ENCODE data around the gene RAB20. TPM values are rescaled to one million over a fixed set of nuclear protein-coding genes. Genes with fewer than 3 reads are reported as not detected.

The RAB20 gene
- total RNA-seq, 1 donor from 2014 or later, result 17.0 TPM

DNA sequence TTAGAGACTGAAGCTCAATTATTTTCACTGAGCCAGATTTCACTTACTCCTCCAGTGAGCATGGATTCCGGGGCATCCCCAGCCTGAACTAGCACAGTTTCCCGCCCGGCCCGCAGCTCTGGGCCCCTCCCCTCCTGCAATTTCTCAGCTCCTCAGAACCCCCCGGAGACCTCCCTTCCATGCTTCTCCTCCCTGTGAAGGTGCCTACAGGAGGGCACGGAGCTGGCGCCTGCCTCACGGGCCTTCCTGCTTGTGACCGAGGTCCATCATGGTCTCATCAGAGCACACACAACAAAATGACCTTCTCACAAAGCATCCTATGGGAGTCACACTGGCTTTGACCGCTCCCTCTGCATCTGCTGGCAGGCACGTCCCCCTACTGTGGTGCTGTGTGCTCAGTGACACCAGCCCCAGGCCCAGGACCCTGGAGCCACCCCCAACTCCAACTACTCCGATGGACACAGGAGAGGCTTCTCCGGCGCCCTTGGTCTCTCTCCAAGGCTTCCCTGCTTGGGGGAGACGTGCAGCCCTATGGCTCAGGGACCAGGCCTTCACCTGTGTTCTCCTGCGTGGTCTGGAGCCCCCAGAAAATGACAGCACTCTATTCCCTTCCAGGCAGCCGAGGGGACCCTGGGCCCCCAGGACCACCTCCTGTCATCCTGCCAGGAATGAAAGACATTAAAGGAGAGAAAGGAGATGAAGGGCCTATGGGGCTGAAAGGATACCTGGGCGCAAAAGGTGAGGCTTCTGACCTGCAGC is 77.1 kb downstream of the RAB20 start:
- H3K4me3 ChIP-seq (ENCODE audit: low read depth, low read length), result no peak overlapping the region
- TF ChIP-seq, protein P1, sequence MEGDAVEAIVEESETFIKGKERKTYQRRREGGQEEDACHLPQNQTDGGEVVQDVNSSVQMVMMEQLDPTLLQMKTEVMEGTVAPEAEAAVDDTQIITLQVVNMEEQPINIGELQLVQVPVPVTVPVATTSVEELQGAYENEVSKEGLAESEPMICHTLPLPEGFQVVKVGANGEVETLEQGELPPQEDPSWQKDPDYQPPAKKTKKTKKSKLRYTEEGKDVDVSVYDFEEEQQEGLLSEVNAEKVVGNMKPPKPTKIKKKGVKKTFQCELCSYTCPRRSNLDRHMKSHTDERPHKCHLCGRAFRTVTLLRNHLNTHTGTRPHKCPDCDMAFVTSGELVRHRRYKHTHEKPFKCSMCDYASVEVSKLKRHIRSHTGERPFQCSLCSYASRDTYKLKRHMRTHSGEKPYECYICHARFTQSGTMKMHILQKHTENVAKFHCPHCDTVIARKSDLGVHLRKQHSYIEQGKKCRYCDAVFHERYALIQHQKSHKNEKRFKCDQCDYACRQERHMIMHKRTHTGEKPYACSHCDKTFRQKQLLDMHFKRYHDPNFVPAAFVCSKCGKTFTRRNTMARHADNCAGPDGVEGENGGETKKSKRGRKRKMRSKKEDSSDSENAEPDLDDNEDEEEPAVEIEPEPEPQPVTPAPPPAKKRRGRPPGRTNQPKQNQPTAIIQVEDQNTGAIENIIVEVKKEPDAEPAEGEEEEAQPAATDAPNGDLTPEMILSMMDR (conservative IDR thresholded peaks at IDR 0.05; ENCODE audit: low read depth, low read length), result no peak
- no peak for DNase-seq (ENCODE audit: low read depth)

DNA sequence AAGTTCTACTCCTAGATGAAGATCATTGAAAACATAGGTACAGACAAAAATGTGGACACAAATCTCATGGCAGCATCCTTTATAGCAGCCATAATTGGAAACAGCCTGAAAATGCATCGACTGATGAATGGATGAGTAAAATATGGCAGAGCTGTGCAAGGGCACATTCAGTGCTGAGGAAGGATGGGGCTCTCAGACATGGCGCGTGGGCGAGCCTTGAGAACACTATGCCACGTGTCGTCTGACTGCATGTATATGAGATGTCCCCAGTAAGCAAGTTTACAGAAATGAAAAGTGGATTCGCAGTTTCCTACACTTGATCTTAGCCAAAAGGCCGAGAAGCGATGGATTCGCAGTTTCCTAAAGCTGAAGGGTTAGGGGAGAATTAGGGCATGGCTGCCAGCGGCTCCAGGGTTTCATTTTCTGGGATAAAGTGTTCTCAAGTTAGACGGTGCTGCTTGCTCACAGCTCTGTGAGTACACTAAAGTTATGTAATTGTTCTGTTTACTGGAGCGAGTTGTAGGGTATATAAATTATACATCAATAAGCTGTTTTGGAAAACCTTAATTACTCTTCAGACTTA is 78.0 kb downstream of the RAB20 start:
- TF ChIP-seq, protein P1 (conservative IDR thresholded peaks at IDR 0.05; ENCODE audit: low read depth, low read length), result no peak
- DNase-seq (ENCODE audit: low read depth), result no peak
- H3K4me3 ChIP-seq (ENCODE audit: low read depth, low read length), result no peak overlapping the region

DNA sequence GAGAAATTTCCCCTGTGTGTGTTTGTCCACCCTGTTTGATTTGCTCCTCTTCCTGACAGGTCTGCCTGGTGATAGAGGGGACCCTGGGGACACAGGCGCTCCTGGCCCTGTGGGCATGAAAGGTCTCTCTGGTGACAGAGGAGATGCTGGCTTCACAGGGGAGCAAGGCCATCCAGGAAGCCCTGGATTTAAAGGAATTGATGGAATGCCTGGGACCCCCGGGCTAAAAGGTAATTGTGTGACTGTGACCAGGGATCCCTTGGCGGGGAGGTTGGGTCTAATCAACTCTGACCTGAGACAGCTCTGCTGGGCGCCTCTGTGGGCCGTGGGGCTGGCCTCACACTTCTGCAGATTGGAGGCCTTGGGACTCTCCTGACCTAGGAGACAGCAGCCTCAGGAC is 81.4 kb downstream of the RAB20 start:
- no peak for DNase-seq (ENCODE audit: low read depth)
- TF ChIP-seq, protein P1 (conservative IDR thresholded peaks at IDR 0.05; ENCODE audit: low read depth, low read length), result no peak
- no peak overlapping the region for H3K4me3 ChIP-seq (ENCODE audit: low read depth, low read length)

DNA sequence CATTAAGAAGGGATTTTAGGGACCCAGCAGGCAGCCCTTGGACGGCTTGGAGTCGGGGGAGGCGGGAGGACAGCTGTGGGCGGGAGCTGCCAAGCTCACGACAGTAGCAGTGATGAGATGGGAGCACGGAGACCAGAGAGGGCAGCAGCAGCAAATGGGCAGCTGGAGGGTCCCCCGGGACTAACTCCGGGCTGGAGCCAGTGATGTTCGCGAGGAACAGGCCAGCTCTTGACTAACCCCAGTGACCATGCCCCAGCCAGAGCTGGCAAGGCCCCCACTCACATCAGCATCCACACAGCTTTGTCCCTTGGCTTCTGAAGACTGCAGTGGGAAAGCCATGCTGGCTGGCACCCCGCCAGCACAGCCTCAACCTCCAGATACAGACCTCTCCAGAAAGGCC is 81.9 kb downstream of the RAB20 start:
- H3K4me3 ChIP-seq (ENCODE audit: low read depth, low read length), result no peak overlapping the region
- TF ChIP-seq, protein P1 (conservative IDR thresholded peaks at IDR 0.05; ENCODE audit: low read depth, low read length), result no peak
- DNase-seq (ENCODE audit: low read depth), result no peak

DNA sequence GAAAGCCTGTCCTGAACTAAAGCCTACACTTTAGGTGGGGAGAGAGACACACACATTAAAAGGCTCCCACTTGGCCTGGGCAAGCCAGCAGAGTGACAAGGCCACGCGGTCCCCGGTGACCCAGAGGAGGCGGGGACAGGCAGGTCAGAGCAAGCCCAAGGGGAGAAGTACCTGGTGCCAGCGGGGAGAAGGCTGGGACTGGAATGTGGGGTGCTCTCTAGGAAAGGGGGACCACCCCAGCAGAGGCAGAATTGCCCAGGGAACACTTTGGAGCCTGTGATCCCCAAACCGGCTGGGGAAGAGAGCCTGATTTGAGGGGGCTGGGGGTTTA is 82.3 kb downstream of the RAB20 start:
- no peak for DNase-seq (ENCODE audit: low read depth)
- no peak overlapping the region for H3K4me3 ChIP-seq (ENCODE audit: low read depth, low read length)
- TF ChIP-seq, protein P1 (conservative IDR thresholded peaks at IDR 0.05; ENCODE audit: low read depth, low read length), result no peak

DNA sequence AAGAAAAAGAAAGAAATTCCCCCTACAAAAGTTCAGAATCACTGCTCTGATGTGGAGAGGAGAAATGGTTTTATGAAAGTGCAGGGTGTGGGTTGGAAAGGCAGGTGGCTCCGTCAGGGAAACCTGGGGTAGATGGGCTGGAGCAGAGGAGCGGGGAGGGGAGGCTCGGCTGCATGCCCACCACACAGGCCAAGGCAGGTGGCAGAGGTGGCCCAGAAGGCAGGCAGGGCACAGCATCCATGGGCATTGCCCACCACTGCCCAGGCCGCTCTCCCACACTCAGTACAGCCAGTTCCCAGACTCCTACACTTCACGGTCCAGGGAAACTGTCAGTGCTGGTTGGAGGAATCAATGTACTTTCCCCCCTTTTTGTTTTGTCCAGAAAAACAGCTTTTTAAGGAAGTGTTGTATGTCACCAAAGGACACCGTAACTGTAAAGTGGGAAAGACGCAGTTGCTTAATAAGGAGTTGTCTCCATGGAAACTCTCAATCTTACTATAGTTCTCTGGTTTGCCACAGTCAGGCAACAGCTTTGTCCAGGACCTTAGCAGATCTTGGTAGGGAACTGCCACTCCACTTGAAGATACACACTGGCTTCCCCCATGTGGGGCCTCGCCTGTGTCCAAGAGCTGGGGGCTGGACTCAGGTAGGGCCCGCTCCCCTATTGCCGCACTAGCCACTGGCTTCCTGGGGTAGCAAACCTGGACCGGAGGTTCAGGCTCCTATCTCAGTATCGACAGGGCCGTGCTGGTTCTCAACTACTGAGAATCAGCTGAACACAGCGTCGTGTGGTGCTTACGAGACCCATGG is 82.9 kb downstream of the RAB20 start:
- TF ChIP-seq, protein P1 (conservative IDR thresholded peaks at IDR 0.05; ENCODE audit: low read depth, low read length), result no peak
- DNase-seq (ENCODE audit: low read depth), result no peak

More for the DNA sequence above, 82.9 kb downstream of the RAB20 start:
- H3K4me3 ChIP-seq (ENCODE audit: low read depth, low read length), result no peak overlapping the region

Data from epithelial cell of proximal tubule (primary cell).